Measurements from ENCODE around the gene ASPHD1.
"Not testable (repeated sequence)": the region's sequence is repeated elsewhere in the genome, so short reads cannot be mapped to it uniquely, and the experiment has no call there.

Gene ASPHD1, protein sequence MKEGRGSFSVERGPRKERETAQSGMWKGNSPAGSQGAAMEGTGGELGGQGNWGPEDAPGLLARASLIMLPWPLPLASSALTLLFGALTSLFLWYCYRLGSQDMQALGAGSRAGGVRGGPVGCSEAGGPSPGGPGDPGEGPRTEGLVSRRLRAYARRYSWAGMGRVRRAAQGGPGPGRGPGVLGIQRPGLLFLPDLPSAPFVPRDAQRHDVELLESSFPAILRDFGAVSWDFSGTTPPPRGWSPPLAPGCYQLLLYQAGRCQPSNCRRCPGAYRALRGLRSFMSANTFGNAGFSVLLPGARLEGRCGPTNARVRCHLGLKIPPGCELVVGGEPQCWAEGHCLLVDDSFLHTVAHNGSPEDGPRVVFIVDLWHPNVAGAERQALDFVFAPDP

DNA sequence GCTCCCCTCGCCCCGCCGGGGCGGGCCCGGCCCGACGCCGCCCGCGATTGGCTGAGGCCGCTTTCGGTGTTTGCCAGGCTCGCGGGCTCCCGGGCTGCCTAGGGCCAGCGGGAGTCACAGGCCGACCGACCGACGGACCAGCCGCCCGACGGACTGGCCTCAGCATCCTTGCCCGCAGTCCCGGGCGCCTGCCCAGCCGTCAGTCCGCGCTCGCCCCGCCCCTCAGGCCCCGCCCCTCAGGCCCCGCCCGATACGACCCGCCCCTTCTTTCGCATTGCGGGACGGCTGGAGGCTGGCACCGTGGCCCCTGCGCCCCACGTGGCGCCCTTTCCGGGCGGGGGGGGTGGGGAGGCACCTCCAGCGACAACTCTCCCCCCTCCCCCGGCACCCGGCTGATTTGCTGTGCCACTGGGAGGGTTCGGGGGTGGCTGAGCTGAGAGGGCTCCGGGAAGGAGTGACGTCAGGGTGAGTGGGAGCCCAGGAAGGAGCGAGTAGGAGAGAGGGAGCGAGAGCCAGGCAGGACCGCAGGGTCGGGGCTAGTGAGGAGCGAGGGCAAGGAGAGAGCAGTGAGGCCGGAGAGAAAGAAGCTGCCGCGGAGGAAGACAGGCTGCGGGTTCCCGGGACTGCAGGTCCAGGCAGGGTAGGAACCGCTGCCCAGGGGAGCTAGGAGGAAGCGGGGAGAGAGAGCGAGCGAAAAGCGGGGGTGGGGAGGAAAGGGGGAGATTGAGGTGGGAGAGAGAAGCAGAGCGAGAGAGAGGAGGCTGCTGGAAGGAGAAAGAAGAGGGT, at the start of gene ASPHD1:
ASPHD1 (plus strand) TSS at position 387 of the 786 bp plus-strand sequence. CDS start 484 bp downstream, outside the sequence.
- DNase-seq = no peak

DNA sequence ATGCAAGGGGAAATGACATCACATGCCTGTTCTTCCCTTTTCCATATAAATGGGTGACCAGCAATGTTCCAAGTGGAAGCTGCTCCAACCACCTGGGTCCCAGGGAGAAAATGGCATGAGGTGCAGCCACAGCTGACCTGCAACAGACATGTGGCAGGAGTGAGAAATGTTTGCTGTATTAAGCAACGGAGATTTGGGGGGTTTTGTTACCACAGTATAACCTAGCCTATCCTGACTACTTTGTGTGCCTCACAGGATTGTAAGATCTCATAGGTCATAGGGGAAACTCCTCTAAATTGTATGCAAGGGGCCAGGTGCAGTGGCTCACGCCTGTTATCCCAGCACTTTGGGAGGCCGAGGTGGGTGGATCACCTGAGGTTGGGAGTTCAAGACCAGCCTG, 49.3 kb upstream of the ASPHD1 start:
- no peak for DNase-seq

DNA sequence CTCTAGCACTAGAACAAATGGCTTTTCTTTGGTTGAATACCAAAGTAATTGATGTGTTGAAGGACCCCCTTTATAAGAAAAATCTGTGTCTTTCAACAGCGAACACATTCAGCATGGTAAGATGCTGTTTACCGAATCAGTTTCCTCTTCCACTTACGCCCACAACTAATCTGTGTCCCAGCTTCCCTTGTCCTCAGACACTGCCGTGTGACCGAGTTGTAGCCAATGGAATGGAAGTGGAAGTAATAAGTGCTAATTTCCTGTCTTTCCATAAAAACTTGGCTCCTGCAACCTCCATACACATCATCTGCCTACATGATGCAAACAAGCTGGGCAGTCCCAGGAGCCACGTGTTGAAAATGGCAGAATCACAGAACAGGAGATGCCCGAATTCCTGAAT, 47.6 kb upstream of the ASPHD1 start:
- no peak for DNase-seq

- DNase-seq = no peak
These were observed 45.7 kb upstream of the ASPHD1 start for GRCh38 chr16:29854520-29855100.

GRCh38 chr16:29857133-29857760, 43.0 kb upstream of the ASPHD1 start:
- no peak for DNase-seq

GRCh38 chr16:29858149-29858849, 42.0 kb upstream of the ASPHD1 start:
- DNase-seq = no peak

DNA sequence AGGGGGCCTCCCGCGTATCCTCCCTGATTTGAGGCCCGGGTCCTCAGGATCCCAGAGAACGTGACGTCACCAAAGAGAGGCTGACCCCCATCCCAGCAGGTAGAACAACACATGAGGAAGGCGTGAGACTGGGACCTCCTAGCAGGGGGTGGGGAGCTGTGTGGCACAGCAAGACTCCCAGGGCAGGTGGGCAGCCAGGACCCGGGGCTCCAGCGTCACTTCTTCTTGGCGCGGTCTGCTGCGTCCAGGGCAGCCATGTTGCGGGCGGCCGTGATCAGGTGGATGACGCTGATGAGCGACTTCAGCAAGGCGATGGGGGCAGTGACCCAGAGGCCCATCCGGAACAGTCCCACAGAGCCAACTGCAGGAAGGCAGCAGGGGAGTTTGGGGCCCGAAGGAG, 41.3 kb upstream of the ASPHD1 start:
- DNase-seq = no peak

DNA sequence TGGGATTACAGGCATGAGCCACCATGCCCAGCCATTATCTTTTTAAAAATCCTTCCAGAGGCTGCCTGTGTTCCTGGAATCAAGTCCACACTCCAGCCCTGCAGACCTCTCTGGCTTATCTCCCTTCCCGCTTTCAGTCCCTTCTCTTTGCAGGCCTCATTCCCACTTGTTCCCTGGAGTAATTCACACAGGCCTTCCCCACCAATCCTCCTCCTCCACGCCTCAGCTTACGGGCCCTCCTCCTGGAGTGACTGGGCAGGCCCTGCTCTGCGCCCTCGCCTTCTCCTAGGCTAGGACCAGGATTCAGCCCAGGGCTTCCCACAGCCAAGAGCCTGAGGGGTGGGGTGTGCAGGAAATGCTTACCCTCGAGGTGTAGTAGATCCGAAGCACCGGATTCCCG, 40.1 kb upstream of the ASPHD1 start:
- DNase-seq = no peak

- DNase-seq = no peak
These were observed 37.9 kb upstream of the ASPHD1 start for GRCh38 chr16:29862383-29862883.

DNA sequence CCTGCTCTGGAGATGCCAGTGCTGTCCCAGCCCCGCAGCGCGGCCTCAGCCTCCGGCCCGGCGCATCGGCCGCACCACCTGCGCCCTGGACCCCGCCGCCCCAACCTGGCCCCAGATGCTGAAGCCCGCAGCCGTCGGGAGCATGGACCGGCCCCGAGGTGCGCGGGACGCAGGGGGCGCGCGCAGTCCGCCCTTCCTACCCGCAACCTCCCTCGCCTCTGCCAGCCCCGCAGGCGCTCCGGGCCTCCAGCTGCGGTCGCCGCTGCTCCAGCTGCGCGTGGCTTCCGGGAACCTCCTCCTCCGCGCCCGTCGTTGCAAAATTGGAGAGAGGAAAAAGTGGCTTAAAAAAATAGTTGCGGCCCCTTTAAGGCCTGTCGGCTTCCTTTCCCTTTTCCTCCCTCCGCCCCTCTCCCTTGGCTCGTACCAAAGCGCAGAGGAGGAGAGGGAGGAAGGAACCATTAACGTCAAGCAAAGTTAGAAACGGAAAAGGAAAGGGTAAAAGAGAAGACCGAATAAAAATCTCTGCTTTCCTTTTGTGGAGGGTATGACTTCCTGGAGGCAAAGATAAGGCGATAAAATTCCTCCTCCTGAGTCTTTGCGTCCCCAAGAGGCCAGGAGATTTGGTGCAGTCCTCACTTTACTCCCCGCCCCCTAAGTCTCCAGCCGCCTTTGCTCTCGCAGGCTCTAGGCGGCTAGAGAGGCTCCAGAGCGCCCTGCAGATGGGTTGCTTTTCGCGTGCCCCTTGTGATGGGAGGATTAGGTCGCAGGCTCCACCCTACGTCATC, 37.2 kb upstream of the ASPHD1 start, which contains the start of gene CDIPT:
CDIPT (minus strand) TSS at position 343 of the 785 bp plus-strand sequence. CDS start 369 bp downstream, outside the sequence.
- DNase-seq = peak; percentile 43

DNA sequence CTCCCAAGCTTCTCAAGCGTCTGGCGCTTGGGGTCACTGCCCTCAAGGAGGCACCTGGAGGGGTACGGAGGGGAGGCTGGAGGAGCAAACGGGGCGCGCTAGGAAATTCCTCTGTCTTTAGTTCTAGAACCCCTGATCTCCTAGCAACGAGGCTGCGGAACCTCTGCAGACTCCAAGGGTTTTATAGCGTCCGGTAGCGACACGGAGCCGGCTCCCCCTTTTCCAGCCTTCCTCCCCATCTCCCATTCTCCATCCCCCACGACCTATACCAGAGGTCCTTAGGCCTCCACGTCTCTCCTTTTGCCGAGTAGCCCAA, 36.7 kb upstream of the ASPHD1 start:
- DNase-seq = no peak

GRCh38 chr16:29864205-29864604, 36.1 kb upstream of the ASPHD1 start:
- no peak for DNase-seq

- no peak for DNase-seq
These were observed 31.8 kb upstream of the ASPHD1 start for GRCh38 chr16:29868396-29869009.

DNA sequence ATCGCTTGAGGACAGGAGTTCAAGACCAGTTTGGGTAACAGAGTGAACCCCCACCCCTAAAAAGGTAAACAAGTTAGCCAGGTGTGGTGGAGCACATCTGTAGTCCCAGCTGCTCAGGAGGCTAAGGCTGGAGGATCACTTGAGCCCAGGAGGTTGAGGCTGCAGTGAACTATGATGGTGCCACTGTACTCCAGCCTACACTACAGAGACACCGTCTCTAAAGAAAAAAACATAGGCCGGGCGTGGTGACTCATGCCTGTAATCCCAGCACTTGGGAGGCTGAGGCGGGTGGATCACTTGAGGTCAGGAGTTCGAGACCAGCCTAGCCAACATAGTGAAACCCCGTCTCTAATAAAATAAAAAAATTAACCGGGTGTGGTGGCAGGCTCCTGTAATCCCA, 31.2 kb upstream of the ASPHD1 start:
- DNase-seq = not testable (repeated sequence)

DNA sequence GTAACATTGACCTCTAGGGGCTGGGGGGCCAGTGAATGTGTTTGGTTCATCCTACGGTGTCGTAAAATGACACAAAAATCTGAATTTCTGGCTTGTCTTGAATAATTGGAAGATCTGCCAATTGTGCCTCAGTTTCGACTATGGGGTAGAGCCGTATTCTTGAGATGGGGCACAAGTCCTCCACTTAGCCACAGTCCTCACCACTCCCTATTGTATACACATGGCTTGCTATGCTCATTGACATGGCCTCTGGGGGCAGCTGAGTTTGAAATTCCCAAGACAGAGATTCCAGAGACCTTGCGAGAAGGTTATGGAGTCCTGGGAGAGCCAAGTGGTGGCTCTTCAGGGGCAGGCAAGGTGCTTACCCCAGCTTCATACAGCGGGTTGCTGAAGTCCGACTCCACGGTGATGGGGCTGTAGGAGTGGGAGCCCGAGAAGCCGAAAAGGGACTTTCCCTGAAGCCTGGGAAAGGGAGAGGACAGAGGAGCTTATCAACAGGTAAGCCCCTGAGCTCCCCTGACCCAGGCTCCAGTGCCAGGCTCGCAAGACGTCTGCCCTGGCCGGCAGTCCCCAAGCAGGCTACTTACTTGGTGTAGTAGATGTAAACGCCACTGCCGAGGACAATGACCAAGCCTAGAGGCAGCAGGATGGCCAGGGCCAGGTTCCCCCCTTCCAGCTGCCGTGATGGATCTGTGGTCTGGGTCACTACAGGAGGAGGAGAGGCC, 28.3 kb upstream of the ASPHD1 start:
- DNase-seq = no peak

DNA sequence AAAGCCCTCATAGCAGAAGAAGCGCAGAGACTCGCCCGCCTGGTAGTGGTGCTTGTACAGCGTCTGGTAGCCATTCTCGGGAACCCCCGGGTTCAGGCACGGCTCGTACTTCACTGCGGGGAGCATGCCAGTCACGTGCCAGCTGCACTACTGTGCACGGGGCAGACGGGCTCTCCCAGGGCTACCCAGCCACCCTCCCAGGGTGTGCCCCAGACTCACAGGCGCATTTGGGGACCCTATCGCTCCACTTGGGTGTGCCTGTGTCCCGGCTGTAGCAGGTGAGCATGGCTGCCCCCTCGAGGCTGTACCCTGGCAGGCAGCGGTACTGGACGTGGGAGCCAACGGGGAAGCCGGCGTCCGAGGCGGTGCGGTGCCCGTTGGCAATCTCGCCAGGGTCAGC, 27.0 kb upstream of the ASPHD1 start:
- DNase-seq = no peak

DNA sequence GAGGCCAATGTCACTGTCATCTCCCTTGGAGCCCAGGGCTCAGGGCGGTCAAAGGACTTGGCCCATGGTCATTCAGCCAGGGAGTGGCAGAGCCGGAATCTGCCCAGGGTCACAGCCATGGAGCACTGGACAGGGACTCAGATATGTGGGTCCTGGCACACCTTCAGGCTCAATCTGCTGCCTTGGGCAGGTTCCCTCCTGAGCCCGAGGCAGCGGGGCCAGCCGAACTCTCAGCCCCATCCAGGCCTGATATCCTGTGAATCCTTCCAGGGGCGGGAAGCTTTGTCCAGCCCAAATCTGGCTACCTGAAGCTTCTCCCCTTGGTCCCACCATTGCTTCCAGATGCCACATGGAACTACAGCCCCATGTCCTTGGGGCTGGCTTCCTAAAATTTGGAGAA, 25.1 kb upstream of the ASPHD1 start:
- no peak for DNase-seq

DNA sequence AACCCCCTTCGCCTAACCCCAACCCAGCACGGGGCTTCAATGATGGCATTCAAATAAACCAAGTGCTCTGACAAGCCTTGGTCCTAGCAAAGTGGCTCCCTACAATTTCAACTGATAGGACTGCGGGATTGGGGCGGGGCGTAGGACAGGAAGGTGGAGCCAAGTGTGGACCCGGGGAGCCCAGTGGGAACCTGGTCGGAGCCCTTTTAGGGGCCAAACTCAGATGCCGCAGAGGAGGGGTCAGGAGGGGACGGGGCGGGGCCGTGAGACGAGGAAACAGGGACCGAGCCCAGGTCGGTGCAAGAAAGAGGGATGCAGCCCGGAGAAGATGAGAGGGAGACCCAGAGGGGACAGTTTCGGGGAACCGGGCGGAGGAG, 24.1 kb upstream of the ASPHD1 start:
- no peak for DNase-seq

DNA sequence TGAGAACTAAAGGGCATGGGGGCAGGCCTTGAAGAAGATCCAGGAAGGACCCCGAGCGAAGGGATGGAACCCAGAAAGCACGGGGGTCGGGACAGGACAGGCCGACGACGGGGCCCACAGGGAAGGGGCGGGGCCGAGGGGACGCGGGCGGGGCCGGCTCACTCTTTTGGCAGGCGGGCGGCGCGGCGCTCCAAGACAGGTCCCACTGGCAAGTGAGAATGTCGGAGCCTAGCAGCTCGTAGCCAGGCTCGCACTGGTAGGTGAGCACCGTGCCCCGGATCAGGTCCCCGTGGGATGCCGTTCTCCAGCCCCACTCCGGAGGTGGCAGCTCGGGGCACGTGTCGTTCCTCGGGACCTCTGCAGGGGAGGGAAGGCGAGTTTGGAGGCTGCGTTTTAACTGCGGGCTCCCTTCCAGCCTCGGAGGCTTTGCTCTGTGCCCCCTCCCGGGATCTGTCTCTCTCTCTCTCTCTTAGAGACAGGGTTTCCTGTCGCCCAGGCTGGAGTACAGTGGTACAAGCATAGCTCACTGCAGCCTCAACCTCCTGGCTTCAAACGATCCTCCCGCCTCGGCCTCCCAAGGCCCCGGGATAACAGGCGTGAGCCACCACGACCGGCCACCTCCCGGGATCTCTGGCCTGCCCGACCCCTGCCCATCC, 23.6 kb upstream of the ASPHD1 start:
- no peak for DNase-seq

Measured in NCI-H2081 treated with DMSO at 0.1 percent for 48 hours (cell line).